T-helper 22 cell (primary cell): ENCODE measurements around the gene FLOT1.
"Not testable (repeated sequence)": the region's sequence is repeated elsewhere in the genome, so short reads cannot be mapped to it uniquely, and the experiment has no call there.

Experiments used
- DNase-seq: peaks from one replicate; pipeline ENCODE4 v3.0.0-alpha.2; 2020; ENCODE audit warnings: low read depth

Gene FLOT1

GRCh38 chr6:30767158-30767943 lies 24.9 kb upstream of the FLOT1 start:
- no peak for DNase-seq

- DNase-seq: no peak
Observed at GRCh38 chr6:30766461-30767157, 24.1 kb upstream of the FLOT1 start.

- DNase-seq: not testable (repeated sequence)
Observed at GRCh38 chr6:30765495-30765894, 23.0 kb upstream of the FLOT1 start.

- not testable (repeated sequence) for DNase-seq
Observed at GRCh38 chr6:30764490-30765043, 22.1 kb upstream of the FLOT1 start.

- no peak for DNase-seq
Observed at GRCh38 chr6:30763618-30764489, 21.4 kb upstream of the FLOT1 start.

- DNase-seq: no peak
Observed at GRCh38 chr6:30763155-30763617, 20.7 kb upstream of the FLOT1 start.

- no peak for DNase-seq
Observed at GRCh38 chr6:30761791-30762429, 19.4 kb upstream of the FLOT1 start.

GRCh38 chr6:30760549-30760948 lies 18.1 kb upstream of the FLOT1 start:
- DNase-seq: no peak

- DNase-seq: no peak
Observed at GRCh38 chr6:30759575-30760239, 17.2 kb upstream of the FLOT1 start.

GRCh38 chr6:30757261-30757904 lies 14.9 kb upstream of the FLOT1 start:
- DNase-seq: no peak

GRCh38 chr6:30756405-30757003 lies 14.0 kb upstream of the FLOT1 start:
- not testable (repeated sequence) for DNase-seq

GRCh38 chr6:30754631-30755030 lies 12.1 kb upstream of the FLOT1 start:
- DNase-seq: no peak

- DNase-seq: no peak
Observed at GRCh38 chr6:30752157-30752927, 9.9 kb upstream of the FLOT1 start.

- no peak for DNase-seq
Observed at GRCh38 chr6:30750379-30750668, 7.8 kb upstream of the FLOT1 start.

GRCh38 chr6:30749554-30750378 lies 7.3 kb upstream of the FLOT1 start:
- DNase-seq: no peak

- no peak for DNase-seq
Observed at GRCh38 chr6:30748851-30749540, 6.5 kb upstream of the FLOT1 start.

- no peak for DNase-seq
Observed at GRCh38 chr6:30747902-30748769, 5.6 kb upstream of the FLOT1 start.
